ENCODE results near the gene ASCL2. TPM values are rescaled to one million over a fixed set of nuclear protein-coding genes. Genes with fewer than 3 reads are reported as not detected.

ASCL2 gene
- total and polyA plus RNA-seq, 2 of the 4 experiments (the other 2 are of a cell fraction), result not detected

DNA sequence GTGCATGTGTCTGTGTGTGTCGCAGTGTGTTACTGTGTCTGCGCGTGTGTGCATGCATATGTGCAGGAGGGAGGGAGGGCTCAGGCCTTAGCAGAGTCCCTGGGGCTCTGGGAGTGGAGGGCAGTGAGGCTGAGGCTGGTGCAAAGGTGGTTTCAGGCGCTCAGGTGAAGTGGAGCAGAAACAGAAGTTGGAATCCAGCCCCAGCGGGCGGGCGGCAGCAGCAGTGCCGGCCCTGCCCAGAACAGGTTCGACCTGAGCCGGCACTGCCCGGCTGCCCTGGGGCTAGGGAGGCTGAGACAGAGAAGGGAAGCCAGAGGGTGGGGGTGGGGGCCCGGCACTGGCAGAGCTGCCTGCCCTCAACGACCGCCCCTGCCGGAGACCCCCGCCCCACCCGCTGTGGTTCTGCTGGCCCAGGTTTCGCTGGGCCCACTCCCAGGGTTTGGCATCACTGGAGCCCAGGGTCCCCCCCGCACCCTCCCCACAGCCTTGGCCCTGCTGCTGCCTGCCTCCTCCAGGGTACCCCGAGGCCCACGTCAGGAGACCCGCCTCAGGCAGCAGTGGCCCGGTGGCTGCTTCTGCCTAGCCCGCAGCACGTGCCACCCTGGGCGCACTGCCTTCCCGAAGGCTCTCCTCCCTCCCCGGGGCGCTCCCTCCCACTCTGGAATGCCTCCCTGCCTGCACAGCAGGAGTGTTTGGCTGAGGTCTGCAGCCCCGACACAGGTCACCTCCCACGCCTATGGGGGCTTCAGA is 13.3 kb downstream of the ASCL2 start:
- Histone ChIP-seq H3K18ac (ENCODE audit: low read depth, low read length) (no peak overlapping the region), H3K4me3 (ENCODE audit: insufficient read depth, low read depth, low read length) (no peak overlapping the region), H2AFZ (replicated peaks; ENCODE audit: low read length, poor library complexity) (no peak overlapping the region), H3K9me1 (ENCODE audit: insufficient read depth, low read length) (no peaks in the 10 kb centered on the region), H4K5ac (ENCODE audit: low read depth, low read length) (no peak overlapping the region), H3K36me3 (ENCODE audit: control insufficient read depth, insufficient read depth, low read length) (no peaks in the 10 kb centered on the region), H3K4me1 (ENCODE audit: control insufficient read depth, insufficient read depth, low read length) (no peaks in the 10 kb centered on the region), H4K20me1 (ENCODE audit: insufficient read depth, low read length) (no peaks in the 10 kb centered on the region), H4K91ac (ENCODE audit: insufficient read depth, low read depth, low read length) (no peak overlapping the region), H3K56ac (ENCODE audit: extremely low read depth, insufficient read depth, low read length) (no peak overlapping the region), H3K79me1 (ENCODE audit: low read depth in 1 of 2, low read length in 2 of 2) (no peaks in the 10 kb centered on the region), H3K23ac (ENCODE audit: low read depth, low read length) (no peak overlapping the region), H3K27ac (ENCODE audit: insufficient read depth, low read length) (no peak overlapping the region), H2BK20ac (ENCODE audit: low read depth, low read length) (no peak overlapping the region), H4K8ac (ENCODE audit: low read depth in 2 of 2, low read length in 2 of 2) (no peak overlapping the region), H2BK120ac (ENCODE audit: low read depth, low read length) (no peak overlapping the region), H2BK15ac (ENCODE audit: low read depth, low read length) (no peak overlapping the region), H3K9ac (ENCODE audit: low read depth, low read length) (no peak overlapping the region), H2BK5ac (ENCODE audit: low read depth, low read length, poor library complexity, severe bottlenecking) (no peak overlapping the region), H3K4ac (ENCODE audit: low read depth, low read length) (no peak overlapping the region), H3K14ac (replicated peaks; ENCODE audit: low read depth, low read length) (no peak overlapping the region), H3K4me2 (ENCODE audit: low read depth, low read length) (no peak overlapping the region), H2AK9ac (replicated peaks; ENCODE audit: low read depth, low read length, poor library complexity) (no peak overlapping the region), H2AK5ac (ENCODE audit: low read depth, low read length) (no peak overlapping the region), H3K9me3 (ENCODE audit: control insufficient read depth, insufficient read depth, low read length) (no peaks in the 10 kb centered on the region), H3K27me3 (ENCODE audit: control insufficient read depth, insufficient read depth, low read length) (peaks cover 37% of the 10 kb centered on the region)
- dilution Hi-C loops (cut with HindIII; ENCODE audit: low sequenced_read_pairs, unreplicated experiment) (no loop called here), intact Hi-C loops (cut with micrococcal nuclease) (no loop called here), in situ Hi-C loops (cut with MboI; ENCODE audit: low sequenced_read_pairs) (no loop called here)
- ATAC-seq (ENCODE audit: low read depth) (no peak), DNase-seq (no peak)
- ChIA-PET CTCF (no interaction called here), POLR2A (ENCODE audit: unreplicated experiment) (no interaction called here)
- 76% methylated on average over 5 of the region's 31 CpGs; no CpG with 5 or more reads in 1 of the 2 experiments for WGBS, 2 experiments (ENCODE audit: extremely low coverage in 2 of 2, insufficient read length in 1 of 2)
- no TSS peak for BruUV-seq (replicated peaks)
- TF ChIP-seq, protein P1, sequence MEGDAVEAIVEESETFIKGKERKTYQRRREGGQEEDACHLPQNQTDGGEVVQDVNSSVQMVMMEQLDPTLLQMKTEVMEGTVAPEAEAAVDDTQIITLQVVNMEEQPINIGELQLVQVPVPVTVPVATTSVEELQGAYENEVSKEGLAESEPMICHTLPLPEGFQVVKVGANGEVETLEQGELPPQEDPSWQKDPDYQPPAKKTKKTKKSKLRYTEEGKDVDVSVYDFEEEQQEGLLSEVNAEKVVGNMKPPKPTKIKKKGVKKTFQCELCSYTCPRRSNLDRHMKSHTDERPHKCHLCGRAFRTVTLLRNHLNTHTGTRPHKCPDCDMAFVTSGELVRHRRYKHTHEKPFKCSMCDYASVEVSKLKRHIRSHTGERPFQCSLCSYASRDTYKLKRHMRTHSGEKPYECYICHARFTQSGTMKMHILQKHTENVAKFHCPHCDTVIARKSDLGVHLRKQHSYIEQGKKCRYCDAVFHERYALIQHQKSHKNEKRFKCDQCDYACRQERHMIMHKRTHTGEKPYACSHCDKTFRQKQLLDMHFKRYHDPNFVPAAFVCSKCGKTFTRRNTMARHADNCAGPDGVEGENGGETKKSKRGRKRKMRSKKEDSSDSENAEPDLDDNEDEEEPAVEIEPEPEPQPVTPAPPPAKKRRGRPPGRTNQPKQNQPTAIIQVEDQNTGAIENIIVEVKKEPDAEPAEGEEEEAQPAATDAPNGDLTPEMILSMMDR (conservative IDR thresholded peaks at IDR 0.05; ENCODE audit: low read depth, low read length), result no peak
- no peak for TF ChIP-seq MAFK (IDR thresholded peaks at IDR 0.05; ENCODE audit: low read depth, low read length)
- no peak for TF ChIP-seq RAD21 (IDR thresholded peaks at IDR 0.05; ENCODE audit: low read length)

All from IMR-90 (cell line).